NCI-H1930 (cell line): ENCODE data around the gene RFC2.

Experiments used
- DNase-seq, 2 experiments: peaks; one replicate each; lab custom pipeline; 2025; lab: John Stamatoyannopoulos, UW

The RFC2 gene

GRCh38 chr7:74254129-74254857, at the start of gene RFC2:
RFC2 (minus strand) TSS chr7:74254399; CDS start chr7:74254383, 16 bp downstream.
- peak; percentile 96 to 98 for DNase-seq

GRCh38 chr7:74302745-74303221, 48.6 kb upstream of the RFC2 start:
- no peak for DNase-seq

GRCh38 chr7:74300926-74301325, 46.7 kb upstream of the RFC2 start:
- no peak for DNase-seq

- no peak for DNase-seq
These were observed 45.2 kb upstream of the RFC2 start for GRCh38 chr7:74299401-74299800.

GRCh38 chr7:74297516-74298233, 43.5 kb upstream of the RFC2 start:
- DNase-seq: no peak

- no peak for DNase-seq
These were observed 40.2 kb upstream of the RFC2 start for GRCh38 chr7:74294191-74294998.

- DNase-seq: no peak
These were observed 39.3 kb upstream of the RFC2 start for GRCh38 chr7:74293577-74293908.

GRCh38 chr7:74292757-74293576, 38.8 kb upstream of the RFC2 start:
- no peak for DNase-seq

- no peak for DNase-seq
These were observed 37.3 kb upstream of the RFC2 start for GRCh38 chr7:74291535-74291934.

GRCh38 chr7:74290981-74291441, 36.8 kb upstream of the RFC2 start:
- no peak for DNase-seq

GRCh38 chr7:74290553-74290950, 36.4 kb upstream of the RFC2 start:
- no peak for DNase-seq

- DNase-seq: no peak
These were observed 35.7 kb upstream of the RFC2 start for GRCh38 chr7:74289659-74290552.

- peak; percentile 68 to 81 for DNase-seq
These were observed 34.9 kb upstream of the RFC2 start, which contains the start of gene CLIP2 for GRCh38 chr7:74289018-74289658. CLIP2 (plus strand) TSS chr7:74289407; CDS start chr7:74317547, 28,140 bp downstream.

GRCh38 chr7:74288034-74288881, 34.1 kb upstream of the RFC2 start:
- no peak for DNase-seq

- DNase-seq: no peak
These were observed 33.3 kb upstream of the RFC2 start for GRCh38 chr7:74287303-74288033.

- no peak for DNase-seq
These were observed 31.9 kb upstream of the RFC2 start for GRCh38 chr7:74286131-74286530.

GRCh38 chr7:74284781-74285259, 30.6 kb upstream of the RFC2 start:
- DNase-seq: no peak

GRCh38 chr7:74283858-74284447, 29.8 kb upstream of the RFC2 start:
- no peak for DNase-seq
